ENCODE results near the gene GMCL1. TPM values are rescaled to one million over a fixed set of nuclear protein-coding genes. Genes with fewer than 3 reads are reported as not detected.
A peak's percentile ranks its signal among the peaks of the same experiment; 100 is the strongest.

Gene GMCL1
- total and polyA plus RNA-seq, 9 of the 15 experiments (the other 6 are each of a cell fraction or from before 2014, with no cell fraction given), result 7.0 to 27.3 (median 15.4) TPM

GRCh38 chr2:69816923-69817542 is 12.4 kb upstream of the GMCL1 start (continued):
- TF ChIP-seq TEAD4 (IDR thresholded peaks at IDR 0.05; ENCODE audit: low read length), result peak; percentile 71
- TF ChIP-seq TEAD4 (CRISPR knock-in tag; IDR thresholded peaks at IDR 0.05; ENCODE audit: borderline replicate concordance), result no peak
- TF ChIP-seq, protein P1, sequence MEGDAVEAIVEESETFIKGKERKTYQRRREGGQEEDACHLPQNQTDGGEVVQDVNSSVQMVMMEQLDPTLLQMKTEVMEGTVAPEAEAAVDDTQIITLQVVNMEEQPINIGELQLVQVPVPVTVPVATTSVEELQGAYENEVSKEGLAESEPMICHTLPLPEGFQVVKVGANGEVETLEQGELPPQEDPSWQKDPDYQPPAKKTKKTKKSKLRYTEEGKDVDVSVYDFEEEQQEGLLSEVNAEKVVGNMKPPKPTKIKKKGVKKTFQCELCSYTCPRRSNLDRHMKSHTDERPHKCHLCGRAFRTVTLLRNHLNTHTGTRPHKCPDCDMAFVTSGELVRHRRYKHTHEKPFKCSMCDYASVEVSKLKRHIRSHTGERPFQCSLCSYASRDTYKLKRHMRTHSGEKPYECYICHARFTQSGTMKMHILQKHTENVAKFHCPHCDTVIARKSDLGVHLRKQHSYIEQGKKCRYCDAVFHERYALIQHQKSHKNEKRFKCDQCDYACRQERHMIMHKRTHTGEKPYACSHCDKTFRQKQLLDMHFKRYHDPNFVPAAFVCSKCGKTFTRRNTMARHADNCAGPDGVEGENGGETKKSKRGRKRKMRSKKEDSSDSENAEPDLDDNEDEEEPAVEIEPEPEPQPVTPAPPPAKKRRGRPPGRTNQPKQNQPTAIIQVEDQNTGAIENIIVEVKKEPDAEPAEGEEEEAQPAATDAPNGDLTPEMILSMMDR (IDR thresholded peaks at IDR 0.05 in 2 of 3, conservative IDR thresholded peaks at IDR 0.05 in 1 of 3; ENCODE audit: insufficient read depth in 2 of 3, low read depth in 1 of 3, low read length in 3 of 3), result peak; percentile 79 to 84 (median 80)
- TF ChIP-seq CEBPB (tag; IDR thresholded peaks at IDR 0.05), result peak; percentile 81
- TF ChIP-seq ZBTB17 (CRISPR knock-in tag; IDR thresholded peaks at IDR 0.05), result no peak
- peak; percentile 92 for TF ChIP-seq MAFF (IDR thresholded peaks at IDR 0.05; ENCODE audit: low read length)
- TF ChIP-seq ZNF3 (CRISPR knock-in tag; IDR thresholded peaks at IDR 0.05), result no peak
- peak; percentile 98 for TF ChIP-seq ZNF316 (IDR thresholded peaks at IDR 0.05)
- TF ChIP-seq RAD21 (CRISPR knock-in tag; conservative IDR thresholded peaks at IDR 0.05 in 1 of 2, IDR thresholded peaks at IDR 0.05 in 1 of 2), result peak; percentile 82 to 88
- peak; percentile 25; the same call in 1 of the 2 replicates for TF ChIP-seq FOXM1 (IDR thresholded peaks at IDR 0.05; ENCODE audit: low read depth)
- no peak for TF ChIP-seq FOXM1 (CRISPR knock-in tag; IDR thresholded peaks at IDR 0.05; ENCODE audit: low read depth)
- TF ChIP-seq KDM1A (IDR thresholded peaks at IDR 0.05), result 0 out of 4 replicates have a peak, but pooled peaks of 1 of the 2 experiments have one; percentile 13
- peak; percentile 77 for TF ChIP-seq NFE2 (IDR thresholded peaks at IDR 0.05; ENCODE audit: low read depth)
- peak; percentile 17; the same call in 1 of the 2 replicates for TF ChIP-seq SOX6 (IDR thresholded peaks at IDR 0.05)
- peak; percentile 44; the same call in 1 of the 2 replicates for TF ChIP-seq KLF16 (IDR thresholded peaks at IDR 0.05)
- peak; percentile 53; the same call in 1 of the 2 replicates for TF ChIP-seq JUND (IDR thresholded peaks at IDR 0.05; ENCODE audit: borderline replicate concordance, low read depth, low read length)
- peak; percentile 68; the same call in 1 of the 3 replicates for TF ChIP-seq JUND (tag; IDR thresholded peaks at IDR 0.05; ENCODE audit: borderline replicate concordance, low read depth, low read length)
- TF ChIP-seq SMC3 (conservative IDR thresholded peaks at IDR 0.05; ENCODE audit: insufficient read depth, low read depth, low read length), result peak; percentile 64
- peak; percentile 55 for TF ChIP-seq ARID1B (IDR thresholded peaks at IDR 0.05)
- TF ChIP-seq TAF9B (IDR thresholded peaks at IDR 0.05; ENCODE audit: partially characterized antibody), result peak; percentile 14
- TF ChIP-seq, protein P2, sequence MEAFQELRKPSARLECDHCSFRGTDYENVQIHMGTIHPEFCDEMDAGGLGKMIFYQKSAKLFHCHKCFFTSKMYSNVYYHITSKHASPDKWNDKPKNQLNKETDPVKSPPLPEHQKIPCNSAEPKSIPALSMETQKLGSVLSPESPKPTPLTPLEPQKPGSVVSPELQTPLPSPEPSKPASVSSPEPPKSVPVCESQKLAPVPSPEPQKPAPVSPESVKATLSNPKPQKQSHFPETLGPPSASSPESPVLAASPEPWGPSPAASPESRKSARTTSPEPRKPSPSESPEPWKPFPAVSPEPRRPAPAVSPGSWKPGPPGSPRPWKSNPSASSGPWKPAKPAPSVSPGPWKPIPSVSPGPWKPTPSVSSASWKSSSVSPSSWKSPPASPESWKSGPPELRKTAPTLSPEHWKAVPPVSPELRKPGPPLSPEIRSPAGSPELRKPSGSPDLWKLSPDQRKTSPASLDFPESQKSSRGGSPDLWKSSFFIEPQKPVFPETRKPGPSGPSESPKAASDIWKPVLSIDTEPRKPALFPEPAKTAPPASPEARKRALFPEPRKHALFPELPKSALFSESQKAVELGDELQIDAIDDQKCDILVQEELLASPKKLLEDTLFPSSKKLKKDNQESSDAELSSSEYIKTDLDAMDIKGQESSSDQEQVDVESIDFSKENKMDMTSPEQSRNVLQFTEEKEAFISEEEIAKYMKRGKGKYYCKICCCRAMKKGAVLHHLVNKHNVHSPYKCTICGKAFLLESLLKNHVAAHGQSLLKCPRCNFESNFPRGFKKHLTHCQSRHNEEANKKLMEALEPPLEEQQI (IDR thresholded peaks at IDR 0.05), result no peak
- TF ChIP-seq MAFG (tag; conservative IDR thresholded peaks at IDR 0.05), result peak; percentile 94
